HFF-Myc (cell line): ENCODE data around the gene FILIP1L.

Experiments
- DNase-seq: peaks from one replicate; pipeline ENCODE4 v3.0.0-alpha.2; 2011; ENCODE audit warnings: low read depth; ENCODE audit errors: extremely low read depth
- H3K4me3 ChIP-seq: replicated peaks from 2 replicates; pipeline ENCODE4 v1.5.1; 2011; ENCODE audit warnings: low read depth, mild to moderate bottlenecking, control low read depth, low read length
- CTCF ChIP-seq: IDR thresholded peaks from 2 replicates; pipeline ENCODE4 v1.5.1; 2012; ENCODE audit warnings: mild to moderate bottlenecking, low read depth, low read length, control low read depth; ENCODE audit errors: missing control alignments

Gene FILIP1L

GRCh38 chr3:100106531-100107141 is 7.7 kb downstream of the FILIP1L start:
- no peak for TF ChIP-seq CTCF
- H3K4me3 ChIP-seq: no peak overlapping the region
- DNase-seq: no peak

- H3K4me3 ChIP-seq: no peak overlapping the region
- no peak for DNase-seq
- TF ChIP-seq CTCF: no peak
Measured at GRCh38 chr3:100106094-100106493, 8.2 kb downstream of the FILIP1L start.

- no peak for DNase-seq
- H3K4me3 ChIP-seq: no peak overlapping the region
- no peak for TF ChIP-seq CTCF
Measured at GRCh38 chr3:100105501-100105900, 8.8 kb downstream of the FILIP1L start.

GRCh38 chr3:100104817-100105413 is 9.4 kb downstream of the FILIP1L start:
- no peak for DNase-seq
- TF ChIP-seq CTCF: no peak
- no peak overlapping the region for H3K4me3 ChIP-seq

- H3K4me3 ChIP-seq: no peak overlapping the region
- TF ChIP-seq CTCF: no peak
- no peak for DNase-seq
Measured at GRCh38 chr3:100104442-100104798, 9.9 kb downstream of the FILIP1L start.

- TF ChIP-seq CTCF: no peak
- H3K4me3 ChIP-seq: no peak overlapping the region
- no peak for DNase-seq
Measured at GRCh38 chr3:100103558-100104441, 10.5 kb downstream of the FILIP1L start.
